Uterus (tissue), 4 donors: ENCODE data around the gene PLEK2. TPM values are rescaled to one million over a fixed set of nuclear protein-coding genes. Genes with fewer than 3 reads are reported as not detected.

Source experiments
- DNase-seq, 2 donors: peaks; one replicate each; pipeline ENCODE4 v3.0.0-alpha.2; 2019 to 2020
- H3K27ac ChIP-seq, 2 donors: fragments of 200-600 bp; sonication (generic); 1 replicate in 1 of 2; 2 replicates in 1 of 2; pipeline ENCODE4 v1.5.1; 2016 to 2018
- H3K27me3 ChIP-seq, 2 donors: fragments of 200-600 bp; sonication (generic); one replicate each; pipeline ENCODE4 v1.5.1; 2018 to 2019; ENCODE audit warnings: control low read depth in 1 of 2
- H3K36me3 ChIP-seq, 2 donors: fragments of 200-600 bp; sonication (generic); one replicate each; pipeline ENCODE4 v1.5.1; 2019; ENCODE audit warnings: control low read depth in 1 of 2
- H3K4me1 ChIP-seq, 2 donors: fragments of 200-600 bp; sonication (generic); one replicate each; pipeline ENCODE4 v1.5.1; 2018 to 2019; ENCODE audit warnings: control low read depth in 1 of 2
- H3K4me3 ChIP-seq, 2 donors: fragments of 200-600 bp; sonication (generic); 1 replicate in 1 of 2; 2 replicates in 1 of 2; pipeline ENCODE4 v1.5.1; 2018 to 2019; ENCODE audit warnings: mild to moderate bottlenecking in 1 of 2
- H3K9me3 ChIP-seq, 2 donors: fragments of 200-600 bp; sonication (generic); one replicate each; pipeline ENCODE4 v1.5.1; 2019; ENCODE audit warnings: control low read depth in 1 of 2
- CTCF ChIP-seq, 4 experiments: fragments of 200-600 bp in 2 of 4; fragments of 450-650 bp in 2 of 4; sonication (generic) in 2 of 4; IDR thresholded peaks; one replicate each; pipeline ENCODE4 v1.5.1; 2016 to 2019; ENCODE audit warnings: antibody characterized with exemption in 4 of 4, mild to moderate bottlenecking in 2 of 4, moderate library complexity in 1 of 4
- POLR2A ChIP-seq, 2 donors: fragments of 450-650 bp; IDR thresholded peaks; one replicate each; pipeline ENCODE4 v1.6.1; 2016; ENCODE audit warnings: antibody characterized with exemption in 2 of 2, mild to moderate bottlenecking in 1 of 2, moderate library complexity in 1 of 2
- intact Hi-C: fragments of 100-400 bp; cut with DNase I; formaldehyde crosslinking; loops from one replicate; pipeline ENCODE4 v1.15.1; 2023; ENCODE audit warnings: low total_unique reads
- total RNA-seq, 4 donors: library from RNA; depleted of rRNA in 3 of 4; stranded (reverse); fragments of >200 nt in 3 of 4; gene quantifications; one replicate each; pipeline versions ENCODE4 v1.1.0 to v1.2.4, GENCODE V29; 2014 to 2023
- donor health status: DM: yes; HTN: yes; CAD: no.

PLEK2 gene
- total RNA-seq, 4 donors from 2014 or later, result 1.5 TPM; not detected in 3

- Histone ChIP-seq H3K27ac (no peak overlapping the region), H3K36me3 (no peaks in the 10 kb centered on the region), H3K4me3 (no peak overlapping the region), H3K9me3 (no peaks in the 10 kb centered on the region), H3K4me1 (no peaks in the 10 kb centered on the region), H3K27me3 (no peaks in the 10 kb centered on the region)
- intact Hi-C loops, result no loop called here
- no peak for DNase-seq
- TF ChIP-seq CTCF (IDR thresholded peaks at IDR 0.05) (no peak), POLR2A (IDR thresholded peaks at IDR 0.05) (no peak)
Observed at GRCh38 chr14:67377916-67378315, 34.0 kb downstream of the PLEK2 start.

GRCh38 chr14:67373347-67373746 is 38.6 kb downstream of the PLEK2 start:
- TF ChIP-seq CTCF (IDR thresholded peaks at IDR 0.05) (no peak), POLR2A (IDR thresholded peaks at IDR 0.05) (no peak)

GRCh38 chr14:67372833-67373232 is 39.1 kb downstream of the PLEK2 start:
- intact Hi-C loops, result no loop called here
- no peaks in the 10 kb centered on the region for H3K9me3 ChIP-seq

More at GRCh38 chr14:67373347-67373746, 38.6 kb downstream of the PLEK2 start:
- Histone ChIP-seq H3K27ac (no peak overlapping the region), H3K4me3 (no peak overlapping the region), H3K36me3 (no peaks in the 10 kb centered on the region), H3K4me1 (peaks cover 0 to 2% of the 10 kb centered on the region in 2 donors), H3K9me3 (no peaks in the 10 kb centered on the region), H3K27me3 (no peaks in the 10 kb centered on the region)
- DNase-seq, result no peak
- intact Hi-C loops, result no loop called here

GRCh38 chr14:67371247-67372148 is 40.5 kb downstream of the PLEK2 start:
- no peak for TF ChIP-seq CTCF (IDR thresholded peaks at IDR 0.05)
- no peak for TF ChIP-seq POLR2A (IDR thresholded peaks at IDR 0.05)
- H3K4me1 ChIP-seq, result peaks cover 0 to 6% of the 10 kb centered on the region in 2 donors
- H3K36me3 ChIP-seq, result no peaks in the 10 kb centered on the region

More at GRCh38 chr14:67372833-67373232, 39.1 kb downstream of the PLEK2 start:
- no peaks in the 10 kb centered on the region for H3K27me3 ChIP-seq
- peaks cover 0 to 2% of the 10 kb centered on the region in 2 donors for H3K4me1 ChIP-seq
- no peaks in the 10 kb centered on the region for H3K36me3 ChIP-seq
- H3K4me3 ChIP-seq, result no peak overlapping the region
- no peak for DNase-seq
- no peak overlapping the region for H3K27ac ChIP-seq
- TF ChIP-seq POLR2A (IDR thresholded peaks at IDR 0.05) (no peak), CTCF (IDR thresholded peaks at IDR 0.05) (no peak)

GRCh38 chr14:67370830-67371229 is 41.1 kb downstream of the PLEK2 start:
- Histone ChIP-seq H3K4me3 (no peak overlapping the region), H3K4me1 (peaks cover 0 to 6% of the 10 kb centered on the region in 2 donors), H3K27me3 (no peaks in the 10 kb centered on the region), H3K27ac (no peak overlapping the region), H3K9me3 (no peaks in the 10 kb centered on the region), H3K36me3 (no peaks in the 10 kb centered on the region)
- DNase-seq, result no peak
- TF ChIP-seq POLR2A (IDR thresholded peaks at IDR 0.05), result no peak
- intact Hi-C loops, result no loop called here

More at GRCh38 chr14:67371247-67372148, 40.5 kb downstream of the PLEK2 start:
- Histone ChIP-seq H3K4me3 (no peak overlapping the region), H3K9me3 (no peaks in the 10 kb centered on the region), H3K27me3 (no peaks in the 10 kb centered on the region), H3K27ac (no peak overlapping the region)
- DNase-seq, result no peak
- intact Hi-C loops, result no loop called here
